H1 (cell line): ENCODE measurements around the gene MRM3. TPM values are rescaled to one million over a fixed set of nuclear protein-coding genes. Genes with fewer than 3 reads are reported as not detected.

Experiments used
- GTF2F1 ChIP-seq: IDR thresholded peaks from 2 replicates; pipeline ENCODE4 v1.6.1; 2012; ENCODE audit warnings: low read depth, low read length, improper control_type of control experiment, borderline replicate concordance
- NANOG ChIP-seq: IDR thresholded peaks from 2 replicates; pipeline ENCODE4 v1.6.1; 2011; ENCODE audit warnings: low read length, low read depth, mild to moderate bottlenecking, inconsistent platforms; ENCODE audit not compliant: insufficient read depth, poor library complexity, severe bottlenecking
- ZNF274 ChIP-seq: IDR thresholded peaks from 2 replicates; pipeline ENCODE4 v1.7.0; 2012; ENCODE audit warnings: low read length, borderline replicate concordance; ENCODE audit errors: extremely low read depth
- polyA plus RNA-seq, 7 experiments: library from polyadenylated mRNA; depleted of rRNA in 3 of 7; stranded (reverse) in 5 of 7; unstranded in 2 of 7; fragments of >200 nt in 5 of 7; fragments of 200-250 nt in 2 of 7; gene quantifications; 1 replicate in 5 of 7; 2 replicates in 1 of 7; 4 replicates in 1 of 7; pipeline versions ENCODE4 v1.2.1 to v1.2.3, GENCODE V29; 2011 to 2013; ENCODE audit warnings: missing spikeins in 2 of 7, mixed read lengths in 2 of 7
- total RNA-seq: library from RNA; stranded (reverse); fragmentation: NEBNext Ultra II Directional; extraction: Animal tissue kit (Norgen Biotek cat#: 25700); gene quantifications from 2 replicates; pipeline ENCODE4 v1.2.1, GENCODE V29; 2021

Gene MRM3
- total and polyA plus RNA-seq, 2 of the 8 experiments (the other 6 are each of a cell fraction or from before 2014, with no cell fraction given), result 10.1 to 20.8 TPM

DNA sequence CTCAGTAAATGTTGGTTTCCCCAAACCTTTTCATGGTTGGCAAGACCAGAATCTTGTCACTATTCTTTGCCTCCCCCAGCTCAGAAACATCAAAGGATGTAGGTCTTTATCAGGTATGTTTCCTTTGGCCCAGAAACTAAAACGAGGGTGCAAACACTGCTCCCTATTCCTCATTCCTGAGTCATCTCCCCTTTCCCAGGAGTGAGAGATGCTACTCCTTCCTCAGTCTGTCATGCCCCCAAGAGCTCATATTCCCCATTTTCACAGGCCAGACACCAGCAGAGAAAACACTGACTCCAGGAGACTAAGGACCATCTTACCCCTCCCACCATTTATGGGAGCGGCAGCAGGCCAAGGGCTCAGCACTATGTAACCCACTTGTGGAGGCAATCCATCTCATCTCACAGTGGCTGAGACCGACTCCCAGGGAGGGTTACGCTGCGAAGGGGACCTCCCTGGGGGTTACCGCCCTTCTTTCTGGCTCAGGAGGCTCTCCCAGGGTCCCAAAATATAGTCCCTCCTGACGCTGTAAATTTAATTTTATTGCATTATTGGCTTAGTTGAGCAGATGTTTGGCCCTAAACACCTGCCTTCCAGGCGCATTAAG lies 31.6 kb upstream of the MRM3 start (continued):
- TF ChIP-seq GTF2F1, result no peak
- TF ChIP-seq ZNF274, result no peak
- no peak for TF ChIP-seq NANOG
